Measurements from ENCODE around the gene ZNF606. TPM values are rescaled to one million over a fixed set of nuclear protein-coding genes. Genes with fewer than 3 reads are reported as not detected.

Gene ZNF606
- total RNA-seq, 2 experiments from 2014 or later, result 1.3 to 3.2 TPM

DNA sequence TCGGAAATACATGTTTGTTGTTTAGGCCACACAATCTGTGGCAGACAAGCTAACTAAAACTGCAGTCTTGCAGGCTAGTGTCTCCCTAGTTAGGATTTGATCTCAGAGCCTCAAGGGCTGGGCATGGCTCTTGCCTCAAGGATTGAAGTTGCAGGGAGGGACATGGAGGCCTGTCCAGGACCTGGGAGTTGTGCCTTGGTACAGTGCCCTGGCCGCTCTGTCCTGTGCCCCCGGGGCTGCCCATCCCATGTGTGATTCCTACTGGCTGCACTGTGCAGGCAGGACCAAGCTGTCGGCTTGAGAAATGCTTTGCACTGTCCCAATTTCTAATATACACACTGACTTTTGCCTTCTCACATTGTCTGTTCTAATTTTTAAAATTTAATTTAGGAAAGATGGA is 47.6 kb downstream of the ZNF606 start:
- Histone ChIP-seq H3K4me1 (ENCODE audit: insufficient read depth, low read length, poor library complexity, severe bottlenecking) (no peaks in the 10 kb centered on the region), H2AFZ (ENCODE audit: low read length) (no peak overlapping the region), H3K4me3 (ENCODE audit: low read depth, low read length, poor library complexity, severe bottlenecking) (no peak overlapping the region), H4K20me1 (ENCODE audit: insufficient read depth, low read length) (no peaks in the 10 kb centered on the region), H3K36me3 (ENCODE audit: insufficient read depth, low read length) (no peaks in the 10 kb centered on the region), H3K4me2 (ENCODE audit: low read length) (no peak overlapping the region), H3K9me2 (ENCODE audit: insufficient read depth, low read length) (no peaks in the 10 kb centered on the region), H3K27ac (ENCODE audit: low read depth, low read length, poor library complexity, severe bottlenecking) (no peak overlapping the region), H3K9me3 (ENCODE audit: low read length) (no peaks in the 10 kb centered on the region), H3K79me2 (ENCODE audit: insufficient read depth, low read depth, low read length) (no peaks in the 10 kb centered on the region)
- ChIA-PET CTCF (ENCODE audit: unreplicated experiment) (no interaction called here), POLR2A (no interaction called here)
- intact Hi-C loops (cut with micrococcal nuclease; ENCODE audit: unreplicated experiment), result no loop called here
- TF ChIP-seq, protein P1, sequence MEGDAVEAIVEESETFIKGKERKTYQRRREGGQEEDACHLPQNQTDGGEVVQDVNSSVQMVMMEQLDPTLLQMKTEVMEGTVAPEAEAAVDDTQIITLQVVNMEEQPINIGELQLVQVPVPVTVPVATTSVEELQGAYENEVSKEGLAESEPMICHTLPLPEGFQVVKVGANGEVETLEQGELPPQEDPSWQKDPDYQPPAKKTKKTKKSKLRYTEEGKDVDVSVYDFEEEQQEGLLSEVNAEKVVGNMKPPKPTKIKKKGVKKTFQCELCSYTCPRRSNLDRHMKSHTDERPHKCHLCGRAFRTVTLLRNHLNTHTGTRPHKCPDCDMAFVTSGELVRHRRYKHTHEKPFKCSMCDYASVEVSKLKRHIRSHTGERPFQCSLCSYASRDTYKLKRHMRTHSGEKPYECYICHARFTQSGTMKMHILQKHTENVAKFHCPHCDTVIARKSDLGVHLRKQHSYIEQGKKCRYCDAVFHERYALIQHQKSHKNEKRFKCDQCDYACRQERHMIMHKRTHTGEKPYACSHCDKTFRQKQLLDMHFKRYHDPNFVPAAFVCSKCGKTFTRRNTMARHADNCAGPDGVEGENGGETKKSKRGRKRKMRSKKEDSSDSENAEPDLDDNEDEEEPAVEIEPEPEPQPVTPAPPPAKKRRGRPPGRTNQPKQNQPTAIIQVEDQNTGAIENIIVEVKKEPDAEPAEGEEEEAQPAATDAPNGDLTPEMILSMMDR (conservative IDR thresholded peaks at IDR 0.05; ENCODE audit: low read length), result no peak
- TF ChIP-seq EZH2phosphoT487 (IDR thresholded peaks at IDR 0.05; ENCODE audit: borderline replicate concordance, low read depth, low read length), result no peak
- no peak for DNase-seq (ENCODE audit: low spot score)
- no TSS peak for BruUV-seq (replicated peaks)

GRCh38 chr19:57949702-57950101 is 52.9 kb downstream of the ZNF606 start:
- no peak overlapping the region for H3K4me2 ChIP-seq (ENCODE audit: low read length)
- no peaks in the 10 kb centered on the region for H4K20me1 ChIP-seq (ENCODE audit: insufficient read depth, low read length)
- CTCF ChIA-PET (ENCODE audit: unreplicated experiment), result no interaction called here
- BruUV-seq (replicated peaks), result no TSS peak
- H3K9me3 ChIP-seq (ENCODE audit: low read length), result peaks cover 4% of the 10 kb centered on the region; the same call in 1 of the 2 replicates
- peaks cover 12% of the 10 kb centered on the region for H3K4me1 ChIP-seq (ENCODE audit: insufficient read depth, low read length, poor library complexity, severe bottlenecking)
- POLR2A ChIA-PET, result no interaction called here
- H2AFZ ChIP-seq (ENCODE audit: low read length), result no peak overlapping the region
- no peak overlapping the region for H3K27ac ChIP-seq (ENCODE audit: low read depth, low read length, poor library complexity, severe bottlenecking)
- DNase-seq (ENCODE audit: low spot score), result no peak
- H3K79me2 ChIP-seq (ENCODE audit: insufficient read depth, low read depth, low read length), result peaks cover 16% of the 10 kb centered on the region; the same call in 1 of the 2 replicates
- intact Hi-C loops (cut with micrococcal nuclease; ENCODE audit: unreplicated experiment), result no loop called here
- H3K36me3 ChIP-seq (ENCODE audit: insufficient read depth, low read length), result no peaks in the 10 kb centered on the region
- no peaks in the 10 kb centered on the region for H3K9me2 ChIP-seq (ENCODE audit: insufficient read depth, low read length)
- no peak overlapping the region for H3K4me3 ChIP-seq (ENCODE audit: low read depth, low read length, poor library complexity, severe bottlenecking)
- TF ChIP-seq, protein P1 (conservative IDR thresholded peaks at IDR 0.05; ENCODE audit: low read length), result no peak
- TF ChIP-seq EZH2phosphoT487 (IDR thresholded peaks at IDR 0.05; ENCODE audit: borderline replicate concordance, low read depth, low read length), result no peak

DNA sequence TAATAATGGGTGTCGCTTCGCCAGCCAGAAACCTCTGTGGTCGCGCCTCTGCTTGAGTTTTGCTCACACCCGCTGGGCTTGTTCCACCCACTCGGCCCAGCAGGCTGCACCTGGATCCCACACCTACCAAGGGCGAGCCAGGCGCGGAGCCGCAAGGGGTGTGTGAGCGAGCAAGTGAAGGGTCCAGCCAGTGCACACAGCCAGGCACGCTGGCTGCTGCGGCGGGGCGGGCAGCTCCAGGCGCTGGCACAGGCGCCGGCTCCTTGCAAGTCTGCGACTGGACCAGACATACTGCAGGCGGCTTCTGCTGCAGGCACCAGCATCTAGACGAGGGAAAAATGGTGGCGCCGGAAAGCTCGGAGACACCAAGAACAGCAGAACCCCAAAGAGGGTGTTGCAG is 53.3 kb downstream of the ZNF606 start:
- no peak overlapping the region for H3K4me2 ChIP-seq (ENCODE audit: low read length)
- H3K4me1 ChIP-seq (ENCODE audit: insufficient read depth, low read length, poor library complexity, severe bottlenecking), result peaks cover 12% of the 10 kb centered on the region
- H4K20me1 ChIP-seq (ENCODE audit: insufficient read depth, low read length), result no peaks in the 10 kb centered on the region
- BruUV-seq (replicated peaks), result no TSS peak
- intact Hi-C loops (cut with micrococcal nuclease; ENCODE audit: unreplicated experiment), result no loop called here
- POLR2A ChIA-PET, result interaction anchor here (1.1 kb wide), 1 partner anchor 15 kb away, joined by 4 read pairs; no protein-coding TSS in a partner anchor
- CTCF ChIA-PET (ENCODE audit: unreplicated experiment), result no interaction called here
- H2AFZ ChIP-seq (ENCODE audit: low read length), result no peak overlapping the region
- no peak for TF ChIP-seq EZH2phosphoT487 (IDR thresholded peaks at IDR 0.05; ENCODE audit: borderline replicate concordance, low read depth, low read length)
- TF ChIP-seq, protein P1 (conservative IDR thresholded peaks at IDR 0.05; ENCODE audit: low read length), result no peak
- H3K9me3 ChIP-seq (ENCODE audit: low read length), result peaks cover 4% of the 10 kb centered on the region; the same call in 1 of the 2 replicates
- peaks cover under 1% of the 10 kb centered on the region; the same call in 1 of the 2 replicates for H3K36me3 ChIP-seq (ENCODE audit: insufficient read depth, low read length)
- no peak overlapping the region for H3K27ac ChIP-seq (ENCODE audit: low read depth, low read length, poor library complexity, severe bottlenecking)
- H3K4me3 ChIP-seq (ENCODE audit: low read depth, low read length, poor library complexity, severe bottlenecking), result no peak overlapping the region
- no peaks in the 10 kb centered on the region for H3K9me2 ChIP-seq (ENCODE audit: insufficient read depth, low read length)
- H3K79me2 ChIP-seq (ENCODE audit: insufficient read depth, low read depth, low read length), result peaks cover 16% of the 10 kb centered on the region; the same call in 1 of the 2 replicates
- no peak for DNase-seq (ENCODE audit: low spot score)
